ENCODE measurements around the gene DOLPP1. TPM values are rescaled to one million over a fixed set of nuclear protein-coding genes. Genes with fewer than 3 reads are reported as not detected.

Gene DOLPP1
- total and polyA plus RNA-seq, 2 of the 8 experiments (the other 6 are each of a cell fraction or from before 2014, with no cell fraction given) = 36.0 to 45.3 TPM

DNA sequence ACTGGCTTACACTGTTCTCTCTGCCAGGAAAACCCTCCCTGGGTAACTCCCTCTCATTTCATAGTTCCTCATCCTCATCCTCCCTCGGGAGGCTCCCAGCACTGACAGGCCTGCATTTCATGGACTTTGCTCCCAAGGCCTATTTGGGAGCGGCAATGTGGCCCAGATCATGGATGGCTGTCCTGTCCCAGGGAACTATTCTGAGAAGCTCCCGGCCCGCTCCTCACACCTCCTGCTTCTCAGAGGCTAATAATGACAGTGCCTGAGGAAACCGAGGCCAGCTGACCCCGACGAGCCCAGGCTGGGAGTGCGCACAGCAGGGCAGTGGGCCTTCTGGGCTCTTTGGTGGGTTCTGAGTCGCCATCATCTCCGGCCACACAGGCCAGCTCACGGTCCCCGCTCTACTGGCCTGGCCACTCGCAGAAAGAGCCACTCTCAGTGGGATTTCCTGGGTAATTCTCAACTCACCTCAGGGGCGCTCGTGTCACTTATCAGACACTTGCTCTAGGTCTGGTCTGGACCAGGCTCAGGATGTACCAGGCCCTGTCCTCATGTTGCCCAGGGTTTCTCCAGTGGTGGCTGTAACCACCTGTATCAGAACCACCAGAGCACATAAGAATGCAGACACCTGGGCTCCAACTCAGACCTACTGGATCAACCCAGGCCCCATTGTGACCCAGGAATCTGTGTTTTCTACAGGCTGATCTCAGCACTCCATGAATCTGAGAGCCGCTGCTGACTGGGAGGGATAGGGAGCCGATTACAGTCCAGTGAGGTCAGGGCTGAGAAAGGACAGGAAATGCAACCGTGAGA lies 2.0 kb upstream of the DOLPP1 start:
- H3K4ac ChIP-seq (replicated peaks; ENCODE audit: insufficient read length, low read depth, low read length) = no peak overlapping the region
- no peak overlapping the region for H3K9ac ChIP-seq (replicated peaks in 1 of 4; ENCODE audit: extremely low read depth in 1 of 4, low read depth in 3 of 4, low read length in 3 of 4)
- H2AFZ ChIP-seq (ENCODE audit: low read length) = no peak overlapping the region
- no peak overlapping the region for H3K56ac ChIP-seq (replicated peaks; ENCODE audit: insufficient read length, low read depth, low read length)
- H2BK120ac ChIP-seq (replicated peaks; ENCODE audit: low read depth, low read length) = no peak overlapping the region
- 89% methylated on average over 18 of the region's 18 CpGs; no CpG with 5 or more reads in 1 of the 2 experiments for WGBS, 2 experiments (ENCODE audit: extremely low coverage in 1 of 2, insufficient coverage in 1 of 2, insufficient read length in 1 of 2, insufficient replicate concordance in 2 of 2, low coverage in 1 of 2, low lambda C conversion rate in 2 of 2, missing lambda C conversion rate in 1 of 2)
- no peak overlapping the region; the same call in 1 of the 2 replicates for H4K8ac ChIP-seq (ENCODE audit: extremely low read depth, insufficient read depth, low read length)
- no peak overlapping the region for H3K27ac ChIP-seq (ENCODE audit: low read depth, low read length)
- H4K20me1 ChIP-seq (replicated peaks in 1 of 2; ENCODE audit: control insufficient read depth in 1 of 2, insufficient read depth in 2 of 2, low read length in 2 of 2) = peaks cover 7 to 13% of the 10 kb centered on the region in 2 experiments
- no peak overlapping the region for H2BK15ac ChIP-seq (ENCODE audit: low read length)
- no peaks in the 10 kb centered on the region for H3K36me3 ChIP-seq (ENCODE audit: control insufficient read depth in 2 of 4, insufficient read depth in 4 of 4, low read length in 3 of 4)
- H3K14ac ChIP-seq (ENCODE audit: insufficient read length) = no peak overlapping the region
- H2AK5ac ChIP-seq (ENCODE audit: low read depth, low read length) = no peak overlapping the region
- POLR2A ChIA-PET (ENCODE audit: partially characterized antibody) = interaction anchor here (0.9 kb wide), 1 partner anchor 34 kb away, joined by 3 read pairs; no protein-coding TSS in a partner anchor
- FAIRE-seq (no peak), DNase-seq (ENCODE audit: low read depth in 1 of 2, low spot score in 2 of 2) (no peak)
- H3K79me1 ChIP-seq (ENCODE audit: low read depth, low read length) = peaks cover 21% of the 10 kb centered on the region
- H2BK5ac ChIP-seq (ENCODE audit: low read depth, low read length) = no peak overlapping the region
- peaks cover 8% of the 10 kb centered on the region for H3K23me2 ChIP-seq (ENCODE audit: low read depth, low read length)
- H3K4me3 ChIP-seq (ENCODE audit: extremely low read depth in 1 of 4, insufficient read depth in 2 of 4, low read depth in 3 of 4, low read length in 4 of 4) = no peak overlapping the region
- H3K79me2 ChIP-seq (ENCODE audit: control insufficient read depth in 1 of 2, insufficient read depth in 2 of 2, low read length in 2 of 2) = peaks cover 8 to 37% of the 10 kb centered on the region in 2 experiments; a peak in 3 of 4 replicates
- no peaks in the 10 kb centered on the region for H3K27me3 ChIP-seq (replicated peaks in 1 of 4; ENCODE audit: control insufficient read depth in 3 of 4, extremely low read depth in 1 of 4, insufficient read depth in 3 of 4, low read length in 3 of 4)
- H3K4me2 ChIP-seq (ENCODE audit: insufficient read depth in 1 of 2, low read depth in 2 of 2, low read length in 2 of 2) = peak overlapping the region in 1 of 2 experiments; percentile 13; a peak in 2 of 4 replicates
- peaks cover 0 to 9% (median 5%) of the 10 kb centered on the region in 4 experiments; a peak in 6 of 7 replicates for H3K4me1 ChIP-seq (replicated peaks in 1 of 4; ENCODE audit: control insufficient read depth in 3 of 4, insufficient read depth in 4 of 4, low read length in 3 of 4)
- no peak overlapping the region for H3K23ac ChIP-seq (ENCODE audit: insufficient read length)
- no peak overlapping the region for H3K18ac ChIP-seq (ENCODE audit: extremely low read depth, low read length)
- H4K91ac ChIP-seq (replicated peaks; ENCODE audit: insufficient read length, low read length) = peak overlapping the region; percentile 30
- no peak overlapping the region for H4K5ac ChIP-seq (ENCODE audit: insufficient read length, low read depth, low read length)
- H3K9me3 ChIP-seq (ENCODE audit: insufficient read depth in 2 of 2, low read depth in 1 of 2, low read length in 1 of 2) = no peaks in the 10 kb centered on the region
- no peak overlapping the region for H2BK12ac ChIP-seq (ENCODE audit: low read depth, low read length)
- CTCF ChIA-PET (ENCODE audit: partially characterized antibody) = interaction anchor here (1.0 to 1.8 kb wide), 4 partner anchors 12 to 51 kb away, joined by 3 to 4 read pairs (median 4); partner anchors contain the start of gene SH3GLB2
- no peak overlapping the region for H2BK20ac ChIP-seq (ENCODE audit: low read length)
- TF ChIP-seq NANOG (IDR thresholded peaks at IDR 0.05; ENCODE audit: insufficient read depth, low read depth, low read length, poor library complexity, severe bottlenecking) (no peak), TCF12 (IDR thresholded peaks at IDR 0.05; ENCODE audit: low read depth, low read length) (no peak), RFX5 (IDR thresholded peaks at IDR 0.05; ENCODE audit: borderline replicate concordance, low read depth, low read length) (no peak), GTF2F1 (IDR thresholded peaks at IDR 0.05; ENCODE audit: borderline replicate concordance, low read depth, low read length) (no peak), HDAC6 (IDR thresholded peaks at IDR 0.05; ENCODE audit: low read depth, low read length) (no peak), RBBP5 (IDR thresholded peaks at IDR 0.05; ENCODE audit: borderline replicate concordance, low read depth, low read length) (no peak)
- TF ChIP-seq, protein P1, sequence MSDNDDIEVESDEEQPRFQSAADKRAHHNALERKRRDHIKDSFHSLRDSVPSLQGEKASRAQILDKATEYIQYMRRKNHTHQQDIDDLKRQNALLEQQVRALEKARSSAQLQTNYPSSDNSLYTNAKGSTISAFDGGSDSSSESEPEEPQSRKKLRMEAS (IDR thresholded peaks at IDR 0.05) = no peak
- TF ChIP-seq, protein P2, sequence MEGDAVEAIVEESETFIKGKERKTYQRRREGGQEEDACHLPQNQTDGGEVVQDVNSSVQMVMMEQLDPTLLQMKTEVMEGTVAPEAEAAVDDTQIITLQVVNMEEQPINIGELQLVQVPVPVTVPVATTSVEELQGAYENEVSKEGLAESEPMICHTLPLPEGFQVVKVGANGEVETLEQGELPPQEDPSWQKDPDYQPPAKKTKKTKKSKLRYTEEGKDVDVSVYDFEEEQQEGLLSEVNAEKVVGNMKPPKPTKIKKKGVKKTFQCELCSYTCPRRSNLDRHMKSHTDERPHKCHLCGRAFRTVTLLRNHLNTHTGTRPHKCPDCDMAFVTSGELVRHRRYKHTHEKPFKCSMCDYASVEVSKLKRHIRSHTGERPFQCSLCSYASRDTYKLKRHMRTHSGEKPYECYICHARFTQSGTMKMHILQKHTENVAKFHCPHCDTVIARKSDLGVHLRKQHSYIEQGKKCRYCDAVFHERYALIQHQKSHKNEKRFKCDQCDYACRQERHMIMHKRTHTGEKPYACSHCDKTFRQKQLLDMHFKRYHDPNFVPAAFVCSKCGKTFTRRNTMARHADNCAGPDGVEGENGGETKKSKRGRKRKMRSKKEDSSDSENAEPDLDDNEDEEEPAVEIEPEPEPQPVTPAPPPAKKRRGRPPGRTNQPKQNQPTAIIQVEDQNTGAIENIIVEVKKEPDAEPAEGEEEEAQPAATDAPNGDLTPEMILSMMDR (IDR thresholded peaks at IDR 0.05; ENCODE audit: control extremely low read depth in 1 of 3, insufficient read depth in 1 of 3, low read depth in 1 of 3, low read length in 3 of 3) = no peak

Measured in H1 (cell line).